CD4-positive, alpha-beta T cell (primary cell): ENCODE measurements around the gene PDXK. TPM values are rescaled to one million over a fixed set of nuclear protein-coding genes. Genes with fewer than 3 reads are reported as not detected.
A peak's percentile ranks its signal among the peaks of the same experiment; 100 is the strongest.

Experiments
- ATAC-seq: fragments of 200-7000 bp; cut with Tn5 transposase; one replicate; pipeline ENCODE4 v1.10.0; 2022; ENCODE audit warnings: mild to moderate bottlenecking; ENCODE audit not compliant: poor library complexity
- CTCF ChIA-PET: fragments of 350-600 bp; sonication (Branson Sonifier 250); formaldehyde crosslinking; loops from one replicate; lab custom pipeline; 2021; ENCODE audit warnings: antibody characterized with exemption, inconsistent platforms; lab: Charles Lee
- POLR2A ChIA-PET: fragments of 350-600 bp; sonication (Branson Sonifier 250); formaldehyde crosslinking; loops from one replicate; lab custom pipeline; 2021; ENCODE audit warnings: antibody characterized with exemption, inconsistent platforms; lab: Charles Lee
- DNase-seq, 14 experiments: peaks; one replicate each; pipeline ENCODE4 v3.0.0-alpha.2; 2013 to 2020; ENCODE audit warnings: mixed read lengths in 2 of 14
- H3K27ac ChIP-seq, 2 donors: one replicate each; pipeline versions ENCODE4 v1.5.1 to v1.7.0; 2013; ENCODE audit warnings: low read length in 2 of 2, low read depth in 1 of 2, mild to moderate bottlenecking in 1 of 2
- H3K27me3 ChIP-seq, 2 experiments: 1 replicate in 1 of 2; 2 replicates in 1 of 2; pipeline versions ENCODE4 v1.6.1 to v1.7.0; 2013; ENCODE audit warnings: low read length in 2 of 2, control low read depth in 1 of 2, mild to moderate bottlenecking in 1 of 2, moderate library complexity in 1 of 2; ENCODE audit not compliant: insufficient read depth in 2 of 2, control insufficient read depth in 1 of 2
- H3K36me3 ChIP-seq: one replicate; pipeline ENCODE4 v1.6.1; 2013; ENCODE audit warnings: low read length, control low read depth; ENCODE audit not compliant: insufficient read depth
- H3K4me1 ChIP-seq: one replicate; pipeline ENCODE4 v1.6.1; 2013; ENCODE audit warnings: low read length, control low read depth; ENCODE audit not compliant: insufficient read depth
- H3K4me3 ChIP-seq: one replicate; pipeline ENCODE4 v1.5.1; 2013; ENCODE audit warnings: mild to moderate bottlenecking, low read length, moderate library complexity
- H3K9me3 ChIP-seq, 2 experiments: 1 replicate in 1 of 2; 2 replicates in 1 of 2; pipeline versions ENCODE4 v1.6.1 to v1.7.0; 2013; ENCODE audit warnings: low read length in 2 of 2, mild to moderate bottlenecking in 2 of 2, control low read depth in 1 of 2, moderate library complexity in 1 of 2; ENCODE audit not compliant: control insufficient read depth in 1 of 2, insufficient read depth in 1 of 2
- H3K27ac Mint-ChIP-seq: one replicate; pipeline ENCODE4 v1.8.0; 2020; ENCODE audit warnings: mixed read lengths
- H3K27me3 Mint-ChIP-seq: one replicate; pipeline ENCODE4 v1.8.0; 2021; ENCODE audit warnings: mixed read lengths
- H3K36me3 Mint-ChIP-seq: one replicate; pipeline ENCODE4 v1.8.0; 2021; ENCODE audit warnings: low read depth, mixed read lengths
- H3K4me1 Mint-ChIP-seq: one replicate; pipeline ENCODE4 v1.8.0; 2021; ENCODE audit warnings: low read depth, mixed read lengths
- H3K4me3 Mint-ChIP-seq: one replicate; pipeline ENCODE4 v1.8.0; 2020; ENCODE audit warnings: mild to moderate bottlenecking, mixed read lengths
- H3K9me3 Mint-ChIP-seq: one replicate; pipeline ENCODE4 v1.8.0; 2020; ENCODE audit warnings: mixed read lengths
- CTCF ChIP-seq: fragments of 200-600 bp; IDR thresholded peaks from one replicate; pipeline ENCODE4 v1.8.0; 2022; ENCODE audit warnings: antibody characterized with exemption, mild to moderate bottlenecking
- intact Hi-C, 2 experiments: fragments of 100-400 bp; cut with DNase I in 1 of 2; cut with micrococcal nuclease in 1 of 2; formaldehyde crosslinking; loops; one replicate each; pipeline versions ENCODE4 v1.15.1 to v1.9.0; 2023 to 2025; cut with DNase I, micrococcal nuclease
- total RNA-seq, 174 experiments: library from RNA in 2 of 174; stranded (reverse) in 2 of 174; gene quantifications; one replicate each; pipeline ENCODE4 v1.2.3 and lab custom pipeline; 2021 to 2026

PDXK gene
- total RNA-seq, 2 experiments from 2014 or later: 74.8 to 77.0 TPM

- DNase-seq: no peak
- CTCF ChIA-PET: no interaction called here
- H3K27me3 ChIP-seq: no peaks in the 10 kb centered on the region
- Mint-ChIP-seq H3K27me3 (no peaks in the 10 kb centered on the region), H3K4me3 (peak overlapping the region; percentile 84), H3K27ac (peak overlapping the region; percentile 49), H3K9me3 (no peaks in the 10 kb centered on the region), H3K36me3 (peaks cover 11% of the 10 kb centered on the region), H3K4me1 (peaks cover 41% of the 10 kb centered on the region)
- POLR2A ChIA-PET: interaction anchor here (1.3 kb wide), 1 partner anchor 748 kb away, joined by 3 read pairs; the partner anchor contains the start of gene PKNOX1
- TF ChIP-seq CTCF: no peak
- H3K4me1 ChIP-seq: peaks cover 55% of the 10 kb centered on the region
- H3K9me3 ChIP-seq: no peaks in the 10 kb centered on the region
- H3K27ac ChIP-seq: no peak overlapping the region
- H3K36me3 ChIP-seq: peaks cover 13% of the 10 kb centered on the region
- intact Hi-C loops: loop anchor here in 1 of 2 experiments (5.0 to 10.0 kb wide), 3 partner anchors 55 to 243 kb away; partner anchors contain the start of gene CSTB
- H3K4me3 ChIP-seq: no peak overlapping the region
- no peak for ATAC-seq
Measured at GRCh38 chr21:43721939-43722338, 3.0 kb downstream of the PDXK start.

GRCh38 chr21:43723648-43724047 lies 4.7 kb downstream of the PDXK start:
- H3K27ac Mint-ChIP-seq: no peak overlapping the region
- H3K4me3 ChIP-seq: no peak overlapping the region
- ChIA-PET CTCF (no interaction called here), POLR2A (no interaction called here)
- no peaks in the 10 kb centered on the region for H3K9me3 Mint-ChIP-seq
- no peak for ATAC-seq
- DNase-seq: no peak
- no peak overlapping the region for H3K27ac ChIP-seq
- intact Hi-C loops: loop anchor here in 1 of 2 experiments (5.0 to 10.0 kb wide), 3 partner anchors 54 to 241 kb away; partner anchors contain the start of gene CSTB
- no peaks in the 10 kb centered on the region for H3K9me3 ChIP-seq
- H3K36me3 ChIP-seq: peaks cover 13% of the 10 kb centered on the region
- peak overlapping the region; percentile 15 for H3K4me3 Mint-ChIP-seq
- peaks cover 65% of the 10 kb centered on the region for H3K4me1 ChIP-seq
- H3K36me3 Mint-ChIP-seq: peaks cover 8% of the 10 kb centered on the region
- TF ChIP-seq CTCF: no peak
- no peaks in the 10 kb centered on the region for H3K27me3 Mint-ChIP-seq
- H3K4me1 Mint-ChIP-seq: peaks cover 58% of the 10 kb centered on the region
- H3K27me3 ChIP-seq: no peaks in the 10 kb centered on the region

- Histone ChIP-seq H3K36me3 (peaks cover 13% of the 10 kb centered on the region), H3K9me3 (no peaks in the 10 kb centered on the region), H3K4me1 (peaks cover 62% of the 10 kb centered on the region), H3K4me3 (no peak overlapping the region), H3K27ac (no peak overlapping the region), H3K27me3 (no peaks in the 10 kb centered on the region)
- Mint-ChIP-seq H3K27ac (peak overlapping the region; percentile 97), H3K36me3 (peaks cover 8% of the 10 kb centered on the region), H3K4me1 (peaks cover 62% of the 10 kb centered on the region), H3K9me3 (no peaks in the 10 kb centered on the region), H3K4me3 (peak overlapping the region; percentile 79), H3K27me3 (no peaks in the 10 kb centered on the region)
- POLR2A ChIA-PET: interaction anchor here (3.6 kb wide), 1 partner anchor 7 kb away, joined by 31 read pairs; the partner anchor contains the start of gene PDXK
- intact Hi-C loops: loop anchor here in 1 of 2 experiments (10.0 kb wide), 1 partner anchor 238 kb away; no protein-coding TSS in a partner anchor
- no peak for TF ChIP-seq CTCF
- ATAC-seq: no peak
- DNase-seq: peak in 1 of 14 experiments; percentile 23
- CTCF ChIA-PET: no interaction called here
Measured at GRCh38 chr21:43726686-43727518, 8.0 kb downstream of the PDXK start.
